Lower leg skin (tissue), 3 donors: ENCODE measurements around the gene CBX6.

Source experiments
- POLR2A ChIP-seq, 2 donors: fragments of 450-650 bp; IDR thresholded peaks; one replicate each; pipeline ENCODE4 v1.6.1; 2016 to 2017; ENCODE audit warnings: antibody characterized with exemption in 2 of 2, mild to moderate bottlenecking in 1 of 2, moderate library complexity in 1 of 2
- TF ChIP-seq, protein P1 (sequence below), 3 donors: fragments of 450-650 bp; IDR thresholded peaks; one replicate each; pipeline ENCODE4 v1.5.1; 2016; ENCODE audit warnings: antibody characterized with exemption in 3 of 3, mild to moderate bottlenecking in 3 of 3, moderate library complexity in 2 of 3

- TF ChIP-seq, protein P1, sequence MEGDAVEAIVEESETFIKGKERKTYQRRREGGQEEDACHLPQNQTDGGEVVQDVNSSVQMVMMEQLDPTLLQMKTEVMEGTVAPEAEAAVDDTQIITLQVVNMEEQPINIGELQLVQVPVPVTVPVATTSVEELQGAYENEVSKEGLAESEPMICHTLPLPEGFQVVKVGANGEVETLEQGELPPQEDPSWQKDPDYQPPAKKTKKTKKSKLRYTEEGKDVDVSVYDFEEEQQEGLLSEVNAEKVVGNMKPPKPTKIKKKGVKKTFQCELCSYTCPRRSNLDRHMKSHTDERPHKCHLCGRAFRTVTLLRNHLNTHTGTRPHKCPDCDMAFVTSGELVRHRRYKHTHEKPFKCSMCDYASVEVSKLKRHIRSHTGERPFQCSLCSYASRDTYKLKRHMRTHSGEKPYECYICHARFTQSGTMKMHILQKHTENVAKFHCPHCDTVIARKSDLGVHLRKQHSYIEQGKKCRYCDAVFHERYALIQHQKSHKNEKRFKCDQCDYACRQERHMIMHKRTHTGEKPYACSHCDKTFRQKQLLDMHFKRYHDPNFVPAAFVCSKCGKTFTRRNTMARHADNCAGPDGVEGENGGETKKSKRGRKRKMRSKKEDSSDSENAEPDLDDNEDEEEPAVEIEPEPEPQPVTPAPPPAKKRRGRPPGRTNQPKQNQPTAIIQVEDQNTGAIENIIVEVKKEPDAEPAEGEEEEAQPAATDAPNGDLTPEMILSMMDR (IDR thresholded peaks at IDR 0.05), result no peak
- no peak for TF ChIP-seq POLR2A (IDR thresholded peaks at IDR 0.05)
Observed at GRCh38 chr22:38868886-38869381, 3.1 kb downstream of the CBX6 start.
